Epidermal melanocyte (primary cell): ENCODE data around the gene COL23A1.
A peak's percentile ranks its signal among the peaks of the same experiment; 100 is the strongest.

Experiments
- DNase-seq: peaks from one replicate; pipeline ENCODE4 v3.0.0; 2011; ENCODE audit warnings: low spot score; ENCODE audit not compliant: insufficient read length

The COL23A1 gene

DNA sequence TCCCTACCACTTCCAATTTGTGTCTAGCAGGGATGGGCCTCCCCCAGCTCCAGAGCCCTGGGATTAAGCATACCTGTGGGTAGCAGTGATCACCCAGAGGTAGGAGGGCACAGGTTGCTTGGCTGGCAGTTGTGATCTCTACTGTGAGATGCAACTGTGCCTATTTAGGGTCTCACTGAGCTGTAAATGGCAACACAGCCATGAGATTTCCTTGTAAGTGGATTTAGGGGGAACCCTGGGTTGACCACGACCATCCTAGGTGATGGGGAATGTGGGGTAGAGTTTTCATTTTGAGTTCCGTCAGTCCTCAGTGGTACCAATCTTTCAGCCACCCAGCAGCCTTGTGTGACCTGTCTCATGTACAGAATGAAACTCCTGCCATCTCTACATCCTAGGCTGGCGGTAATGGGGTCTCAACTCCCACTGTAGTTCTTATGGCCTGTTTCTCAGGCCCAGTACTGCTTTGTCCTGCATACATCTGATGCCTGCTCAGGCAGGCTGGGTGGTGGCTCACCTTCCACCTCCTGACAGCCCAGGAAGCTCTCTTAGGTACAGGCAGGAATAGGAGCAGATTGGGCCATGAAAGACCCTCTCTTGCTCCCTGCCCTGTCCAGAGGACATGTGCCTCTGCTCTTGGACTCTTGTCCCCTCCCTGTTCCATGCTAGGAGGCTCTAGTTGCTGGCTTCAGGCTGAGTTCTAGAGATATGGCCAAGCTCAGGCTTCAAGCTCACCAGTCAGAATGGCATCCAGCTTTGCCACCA, 377.8 kb downstream of the COL23A1 start:
- DNase-seq: no peak

DNA sequence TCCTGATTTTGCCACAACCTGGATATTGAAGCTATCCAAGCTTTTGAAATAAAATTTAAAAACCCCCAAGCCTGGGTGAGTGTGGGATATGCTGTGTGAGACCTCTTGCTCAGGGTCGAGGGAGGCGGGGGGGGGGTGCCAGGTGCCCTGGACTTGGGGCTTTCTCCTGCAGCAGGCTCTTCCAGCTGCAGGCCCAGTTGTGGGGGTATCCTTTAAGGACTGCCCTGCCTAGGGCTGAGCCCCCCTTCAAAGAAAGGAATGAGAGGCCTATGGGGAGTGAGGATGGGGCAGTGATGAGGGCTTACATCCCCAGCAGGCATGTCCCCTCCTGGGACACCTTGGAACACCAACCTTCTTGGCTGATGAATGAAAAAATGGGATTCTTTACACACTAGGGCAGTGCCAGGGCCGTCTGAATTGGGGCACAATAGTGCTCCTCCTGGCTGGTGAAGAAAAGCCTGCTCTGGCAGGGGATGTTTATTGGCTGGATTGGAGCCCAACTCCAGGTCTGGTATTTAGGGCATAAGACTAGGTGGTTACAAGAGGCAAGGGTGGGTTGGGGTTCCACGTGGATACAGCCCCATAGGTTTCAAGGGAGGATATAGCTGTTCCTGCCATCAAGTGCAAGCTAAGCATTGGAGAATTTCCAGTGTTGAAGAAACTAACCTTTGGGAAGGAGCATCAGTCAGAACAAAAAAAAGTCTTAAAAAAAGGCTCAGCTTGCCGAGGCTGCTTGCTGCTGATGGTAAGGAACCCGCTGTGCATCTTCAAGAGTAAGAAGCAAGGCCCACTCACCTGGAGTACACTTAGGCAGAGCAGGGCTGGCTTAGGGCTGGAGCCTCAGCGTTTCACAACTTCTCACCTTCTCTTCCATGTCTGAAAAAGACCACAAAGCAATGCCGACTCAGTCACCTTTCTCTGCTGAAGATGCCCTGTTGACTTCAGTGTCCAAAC, 378.8 kb downstream of the COL23A1 start:
- no peak for DNase-seq

- DNase-seq: no peak
Observed at GRCh38 chr5:178210686-178211085, 379.5 kb downstream of the COL23A1 start.

DNA sequence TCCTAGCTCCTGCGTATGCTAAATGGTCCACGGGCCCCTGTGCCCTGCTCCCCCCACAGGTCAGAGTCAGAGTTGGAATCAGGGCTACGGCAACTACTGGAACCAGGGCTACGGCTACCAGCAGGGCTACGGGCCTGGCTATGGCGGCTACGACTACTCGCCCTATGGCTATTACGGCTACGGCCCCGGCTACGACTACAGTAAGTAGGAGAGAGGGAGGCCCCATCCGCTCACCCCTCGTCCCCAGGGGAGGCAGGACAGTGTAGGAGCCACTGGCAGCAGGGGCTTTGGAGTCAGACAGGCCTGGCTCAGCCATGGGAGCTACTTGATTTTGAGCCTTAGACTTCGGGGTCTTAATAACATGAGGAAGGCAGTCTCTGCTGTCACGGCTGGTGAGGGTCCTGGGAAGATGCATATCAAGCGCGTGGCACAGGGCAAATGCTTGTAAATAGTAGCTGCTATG, 380.1 kb downstream of the COL23A1 start:
- DNase-seq: no peak

DNA sequence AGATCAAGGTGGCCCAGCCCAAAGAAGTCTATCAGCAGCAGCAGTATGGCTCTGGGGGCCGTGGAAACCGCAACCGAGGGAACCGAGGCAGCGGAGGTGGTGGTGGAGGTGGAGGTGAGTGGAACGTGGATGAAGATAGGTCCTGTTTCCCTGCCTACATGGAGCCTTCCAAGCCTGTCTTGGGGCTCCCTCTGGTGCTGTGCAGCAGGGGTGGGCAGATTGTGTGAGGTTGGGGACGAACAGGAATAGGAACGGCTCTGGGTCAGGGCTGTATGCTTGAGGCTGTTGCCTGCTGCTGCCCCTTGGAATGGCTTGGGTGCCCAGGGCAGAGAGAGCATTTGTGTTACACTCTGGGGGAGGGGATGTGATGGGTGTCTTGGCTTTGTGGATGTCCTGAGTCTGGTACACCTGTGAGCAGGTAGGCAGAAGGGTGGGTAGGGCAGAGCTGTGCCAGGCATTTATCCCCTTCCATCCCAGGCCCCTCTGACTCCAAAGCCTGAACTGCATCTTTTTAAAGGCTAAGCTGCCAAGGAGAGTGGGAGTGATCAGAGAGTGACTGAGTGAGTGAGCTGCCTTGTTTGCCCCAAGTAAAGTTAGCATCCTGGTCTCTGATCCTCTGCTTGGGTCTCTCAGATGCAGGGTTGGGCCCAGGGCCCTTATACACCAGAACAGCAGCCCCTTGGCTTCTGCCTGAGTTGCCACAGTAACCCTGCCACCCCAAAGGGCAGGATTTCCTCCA, 380.7 kb downstream of the COL23A1 start:
- DNase-seq: no peak

- DNase-seq: no peak
Observed at GRCh38 chr5:178208540-178209227, 381.5 kb downstream of the COL23A1 start.

DNA sequence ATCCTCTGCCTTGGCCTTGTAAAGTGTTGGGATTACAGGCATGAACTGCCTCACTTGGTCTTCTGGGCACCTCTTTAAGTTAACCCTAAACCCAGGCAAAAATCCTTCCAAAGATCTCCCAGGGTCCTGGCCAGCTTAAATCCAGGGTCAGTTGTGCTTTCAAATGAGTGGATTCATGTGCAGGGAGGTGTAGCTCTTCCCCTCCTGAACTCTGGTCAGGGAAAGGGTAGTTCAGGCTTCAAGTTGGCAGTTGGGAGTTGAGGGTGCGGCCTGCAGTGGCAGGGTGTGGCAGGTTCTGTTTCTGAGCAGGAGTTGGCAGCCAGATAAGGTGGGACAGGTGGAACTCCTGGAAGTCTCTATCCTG, 382.3 kb downstream of the COL23A1 start:
- DNase-seq: no peak

GRCh38 chr5:178207183-178207916, 382.8 kb downstream of the COL23A1 start:
- DNase-seq: no peak

DNA sequence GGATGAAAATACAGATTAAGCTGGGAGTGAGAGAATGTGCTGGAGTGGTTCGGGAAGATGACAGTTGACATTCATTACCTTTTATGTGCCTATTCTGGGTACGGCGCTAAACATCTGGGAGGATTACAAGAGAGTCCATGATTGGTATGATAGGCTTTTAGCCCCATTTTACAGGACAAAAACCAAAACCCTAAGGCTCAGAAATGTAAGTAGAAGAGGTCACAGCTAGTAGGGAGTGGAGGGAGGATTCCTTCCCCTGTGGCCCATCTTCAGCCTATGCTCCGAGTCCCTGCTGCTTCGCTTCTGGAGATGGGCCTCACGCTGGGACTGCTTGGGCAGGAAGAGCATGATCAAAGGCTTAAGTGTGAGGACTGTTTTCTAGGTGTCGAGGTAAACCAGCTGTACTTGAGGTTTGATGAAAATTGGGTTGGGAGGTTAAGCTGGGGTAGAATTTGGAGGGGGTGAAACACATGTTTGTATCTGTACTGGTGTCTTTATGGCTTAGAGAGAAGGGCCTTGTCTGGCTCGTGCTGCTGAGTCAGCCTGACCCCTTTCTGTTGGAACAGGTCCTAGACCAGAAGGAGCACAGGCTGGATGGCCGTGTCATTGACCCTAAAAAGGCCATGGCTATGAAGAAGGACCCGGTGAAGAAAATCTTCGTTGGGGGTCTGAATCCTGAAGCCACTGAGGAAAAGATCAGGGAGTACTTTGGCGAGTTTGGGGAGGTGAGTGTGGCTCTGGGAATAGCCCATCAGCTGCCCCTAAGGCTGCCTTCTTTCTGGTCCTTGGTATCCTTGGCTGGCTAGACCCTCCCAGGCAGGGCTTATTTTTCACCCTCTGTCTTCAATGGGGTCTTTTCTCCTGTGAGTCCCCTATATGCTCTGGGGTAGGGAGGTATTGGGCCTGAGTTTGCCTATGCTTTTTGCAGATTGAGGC, 383.8 kb downstream of the COL23A1 start:
- no peak for DNase-seq

GRCh38 chr5:178205749-178206047, 384.5 kb downstream of the COL23A1 start:
- DNase-seq: no peak

DNA sequence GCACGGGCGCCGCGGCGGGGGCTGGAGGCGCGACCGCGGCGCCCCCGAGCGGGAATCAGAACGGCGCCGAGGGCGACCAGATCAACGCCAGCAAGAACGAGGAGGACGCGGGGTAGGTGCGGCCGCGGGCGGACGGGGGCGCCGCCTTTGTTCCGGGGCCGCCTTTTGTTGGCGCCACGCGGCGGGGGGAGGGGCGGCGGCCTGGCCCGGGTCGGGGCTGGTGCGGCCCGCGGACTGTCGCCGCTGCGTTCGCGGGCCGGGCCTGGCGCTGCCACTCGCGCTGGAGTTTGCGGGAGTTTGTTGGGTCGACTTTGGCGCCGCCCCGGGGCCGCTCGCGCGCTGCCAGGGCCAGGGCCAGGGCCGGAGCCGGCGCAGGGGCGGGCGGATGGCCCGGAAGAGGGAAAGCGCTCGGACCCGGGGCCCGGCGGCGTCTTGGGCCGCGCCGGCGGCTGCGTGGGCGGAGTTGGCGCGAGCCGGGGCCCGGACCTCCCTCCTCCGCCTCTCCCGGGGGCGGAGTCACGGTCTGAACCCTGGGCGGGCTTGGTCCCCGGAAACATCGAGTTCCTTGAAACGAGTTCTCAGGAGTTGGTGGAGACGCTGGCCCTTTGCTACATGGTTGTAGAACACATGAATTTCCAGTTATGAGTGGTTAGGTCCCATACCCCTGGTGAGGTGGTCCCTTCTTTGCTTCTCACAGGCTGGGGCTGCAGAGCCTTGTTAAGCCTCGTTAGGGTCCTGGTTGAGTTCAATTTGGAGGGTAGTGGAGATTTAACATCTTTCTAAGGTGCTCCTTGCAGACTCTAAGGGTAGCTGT, 385.1 kb downstream of the COL23A1 start:
- DNase-seq: peak; percentile 96

- DNase-seq: peak; percentile 99
Observed at GRCh38 chr5:178204182-178204934, 385.8 kb downstream of the COL23A1 start, which contains the start of gene HNRNPAB. Gene HNRNPAB, plus strand, starts transcription at chr5:178204533. Its CDS starts 305 bp downstream, at chr5:178204838.

- no peak for DNase-seq
Observed at GRCh38 chr5:178203670-178204181, 386.5 kb downstream of the COL23A1 start.

DNA sequence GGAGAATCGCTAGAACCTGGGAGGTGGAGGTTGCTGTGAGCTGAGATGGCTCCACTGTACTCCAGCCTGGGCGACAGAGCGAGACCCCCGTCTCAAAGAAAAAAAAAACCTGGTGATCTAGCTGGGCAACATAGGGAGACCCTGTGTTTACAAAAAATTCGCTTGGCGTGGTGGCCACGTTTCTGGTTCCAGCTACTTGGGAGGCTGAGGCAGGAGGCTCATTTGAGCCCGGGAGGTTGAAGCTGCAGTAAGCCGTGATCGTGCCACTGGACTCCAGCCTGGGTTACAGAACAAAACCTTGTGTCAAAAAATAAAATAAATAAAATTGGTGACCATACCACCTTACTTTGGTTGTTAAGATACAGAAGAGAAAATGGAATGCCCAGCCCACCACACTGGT, 387.7 kb downstream of the COL23A1 start:
- no peak for DNase-seq

GRCh38 chr5:178201927-178202235, 388.3 kb downstream of the COL23A1 start:
- no peak for DNase-seq

GRCh38 chr5:178201221-178201926, 388.8 kb downstream of the COL23A1 start:
- DNase-seq: no peak
